ENCODE measurements around the gene PTGES3L.

The PTGES3L gene

DNA sequence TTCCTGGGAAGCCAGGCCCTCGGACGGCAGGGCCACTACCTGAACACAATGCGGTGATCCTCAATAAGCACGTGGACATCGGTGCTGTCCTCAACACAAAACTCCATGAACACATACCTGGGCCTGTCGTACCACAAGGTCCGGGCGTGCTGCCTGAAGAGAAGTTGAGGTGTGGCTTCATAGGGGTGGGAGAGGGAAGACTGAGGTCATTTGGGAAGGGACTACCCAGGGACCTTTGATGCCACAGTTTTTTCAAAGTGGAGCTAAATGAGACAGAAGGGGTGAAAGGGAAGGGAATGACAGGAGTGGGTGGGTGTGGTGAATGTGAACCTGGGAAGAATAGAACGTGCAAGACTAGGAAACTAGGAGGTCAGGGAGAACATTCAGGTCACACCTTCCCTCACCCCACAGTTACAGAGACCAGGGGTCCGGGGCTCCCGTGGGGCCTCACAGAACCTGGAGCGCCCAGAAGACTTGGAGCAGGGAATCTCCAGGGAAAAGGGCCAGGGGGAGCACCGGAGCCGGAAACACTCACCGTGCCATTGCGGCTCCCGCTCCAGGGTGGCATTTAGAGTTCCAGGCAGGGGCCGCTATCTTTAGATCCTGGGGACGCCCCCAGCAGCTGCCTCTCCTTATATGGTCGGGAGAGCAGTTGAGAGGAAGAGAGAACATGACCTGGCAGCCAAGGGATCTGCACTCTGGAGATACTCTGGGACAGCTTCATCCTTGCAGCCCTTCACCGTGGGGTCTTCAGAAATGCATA, at the start of gene PTGES3L:
TSS of gene PTGES3L (minus strand) at position 570 of the 763 bp plus-strand sequence. CDS start at position 543, 27 bp downstream.
- Histone ChIP-seq H4K20me1 (peaks cover 0 to 20% (median 5%) of the 10 kb centered on the region in 11 experiments; a peak in 8 of 22 replicates), H3K9ac (peak within 1 kb of the TSS; percentile 80 to 93 (median 84)), H3K9me3 (replicated peaks in 1 of 11) (no peaks in the 10 kb centered on the region), H3K4me3 (peak within 1 kb of the TSS; percentile 89 to 100 (median 97)), H3K4me2 (peak within 1 kb of the TSS; percentile 89 to 99 (median 95)), H3K27ac (peak within 1 kb of the TSS; percentile 55 to 88 (median 80)), H3K27me3 (no peaks in the 10 kb centered on the region), H3K36me3 (peaks cover 0 to 10% (median 0%) of the 10 kb centered on the region in 11 experiments; a peak in 3 of 22 replicates), H3K4me1 (peaks cover 54 to 71% (median 66%) of the 10 kb centered on the region in 10 experiments)
- no peak for TF ChIP-seq Cebpa-rat (IDR thresholded peaks at IDR 0.05)

DNA sequence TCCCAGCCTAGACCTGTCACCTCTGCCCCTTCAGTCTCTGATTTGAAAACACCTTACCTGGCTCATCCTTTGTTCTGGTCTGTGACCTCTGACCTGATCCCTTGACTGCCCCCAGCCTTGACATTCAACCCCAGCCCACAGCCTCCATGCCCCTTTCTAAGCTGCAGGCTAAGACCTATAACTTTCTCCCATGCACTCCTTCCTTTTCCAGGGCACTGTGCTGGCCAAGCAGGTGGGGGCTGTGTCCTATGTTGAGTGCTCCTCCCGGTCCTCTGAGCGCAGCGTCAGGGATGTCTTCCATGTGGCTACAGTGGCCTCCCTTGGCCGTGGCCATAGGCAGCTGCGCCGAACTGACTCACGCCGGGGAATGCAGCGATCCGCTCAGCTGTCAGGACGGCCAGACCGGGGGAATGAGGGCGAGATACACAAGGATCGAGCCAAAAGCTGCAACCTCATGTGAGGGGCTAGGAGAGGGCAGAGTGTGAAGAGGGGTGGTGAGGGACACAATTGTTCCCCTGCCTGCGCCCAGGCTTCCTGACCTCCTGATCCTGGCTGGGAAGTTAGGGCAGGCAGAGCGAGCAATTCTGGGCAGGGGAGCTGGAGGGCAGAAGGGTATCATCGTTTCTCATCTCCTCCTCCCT, 48.5 kb upstream of the PTGES3L start:
- H3K9ac ChIP-seq: no peak overlapping the region
- no peaks in the 10 kb centered on the region; a peak in 1 of 22 replicates for H4K20me1 ChIP-seq
- H3K36me3 ChIP-seq: no peaks in the 10 kb centered on the region
- no peak for TF ChIP-seq Cebpa-rat (IDR thresholded peaks at IDR 0.05)
- no peak overlapping the region; a peak in 1 of 22 replicates for H3K27ac ChIP-seq
- H3K9me3 ChIP-seq (replicated peaks in 1 of 11): no peaks in the 10 kb centered on the region
- peaks cover 0 to 20% (median 5%) of the 10 kb centered on the region in 11 experiments; a peak in 9 of 22 replicates for H3K27me3 ChIP-seq
- peaks cover 9 to 45% (median 31%) of the 10 kb centered on the region in 10 experiments; a peak in 18 of 20 replicates for H3K4me1 ChIP-seq
- no peak overlapping the region for H3K4me2 ChIP-seq
- H3K4me3 ChIP-seq: no peak overlapping the region

DNA sequence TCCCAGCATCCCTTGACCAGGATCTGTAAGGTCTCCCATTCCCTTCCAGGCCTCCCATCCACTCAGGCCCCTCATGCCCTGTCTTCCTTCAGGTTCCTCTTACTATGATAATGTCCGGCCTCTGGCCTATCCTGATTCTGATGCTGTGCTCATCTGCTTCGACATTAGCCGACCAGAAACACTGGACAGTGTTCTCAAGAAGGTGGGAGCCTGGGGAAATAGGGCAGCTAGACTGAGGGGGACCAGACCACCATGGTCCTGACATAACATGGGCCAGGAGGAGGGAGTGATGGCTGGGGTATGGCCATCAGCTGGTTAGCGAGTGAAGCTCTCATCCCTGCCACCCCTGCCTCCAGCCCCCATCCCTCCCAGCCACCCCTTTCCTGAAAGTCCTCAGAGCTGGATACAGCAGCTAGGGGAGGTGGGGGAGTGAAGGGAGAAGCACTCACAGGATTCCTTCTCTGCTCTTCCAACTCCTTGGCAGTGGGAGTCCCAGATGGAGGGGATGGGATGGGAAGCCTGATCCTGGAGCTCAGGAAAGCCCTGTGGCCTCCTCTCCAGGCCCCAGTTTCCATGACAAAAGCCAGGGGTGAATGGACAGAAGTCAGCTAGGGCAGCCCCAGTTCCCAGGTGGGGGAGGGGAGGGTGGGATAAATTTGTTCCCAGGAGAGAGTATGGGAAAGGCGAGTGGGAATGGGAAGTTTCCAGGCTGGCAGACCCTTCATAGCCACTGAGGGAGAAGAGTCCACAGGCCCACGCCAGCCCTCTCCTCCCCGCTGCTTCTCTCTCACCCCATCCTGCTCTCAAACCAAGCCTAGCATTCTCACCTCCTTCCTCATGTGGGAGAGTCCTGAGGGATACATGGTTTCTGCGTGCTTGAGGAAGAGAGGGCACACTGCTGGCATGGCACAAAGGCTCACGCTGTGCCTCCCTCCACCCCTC, 47.5 kb upstream of the PTGES3L start:
- Histone ChIP-seq H4K20me1 (no peaks in the 10 kb centered on the region; a peak in 1 of 22 replicates), H3K27me3 (peaks cover 0 to 20% (median 5%) of the 10 kb centered on the region in 11 experiments; a peak in 9 of 22 replicates), H3K4me1 (peaks cover 16 to 45% (median 33%) of the 10 kb centered on the region in 10 experiments), H3K27ac (no peak overlapping the region), H3K9me3 (replicated peaks in 1 of 11) (no peaks in the 10 kb centered on the region), H3K36me3 (no peaks in the 10 kb centered on the region), H3K4me2 (peak overlapping the region in 5 of 11 experiments; percentile 71 to 99 (median 97); a peak in 5 of 22 replicates), H3K9ac (no peak overlapping the region), H3K4me3 (no peak overlapping the region)
- no peak for TF ChIP-seq Cebpa-rat (IDR thresholded peaks at IDR 0.05)

- H3K4me1 ChIP-seq: peaks cover 16 to 46% (median 34%) of the 10 kb centered on the region in 10 experiments
- peak overlapping the region in 9 of 11 experiments; percentile 9 to 99 (median 85); a peak in 15 of 22 replicates for H3K4me2 ChIP-seq
- no peaks in the 10 kb centered on the region for H3K36me3 ChIP-seq
- H4K20me1 ChIP-seq: no peaks in the 10 kb centered on the region; a peak in 1 of 22 replicates
- H3K27me3 ChIP-seq: peaks cover 0 to 20% (median 5%) of the 10 kb centered on the region in 11 experiments; a peak in 9 of 22 replicates
- no peak for TF ChIP-seq Cebpa-rat (IDR thresholded peaks at IDR 0.05)
- no peak overlapping the region for H3K4me3 ChIP-seq
- no peak overlapping the region; a peak in 1 of 22 replicates for H3K9ac ChIP-seq
- no peaks in the 10 kb centered on the region for H3K9me3 ChIP-seq (replicated peaks in 1 of 11)
- H3K27ac ChIP-seq: no peak overlapping the region
These were observed 46.7 kb upstream of the PTGES3L start for GRCh38 chr17:43026595-43026994.

DNA sequence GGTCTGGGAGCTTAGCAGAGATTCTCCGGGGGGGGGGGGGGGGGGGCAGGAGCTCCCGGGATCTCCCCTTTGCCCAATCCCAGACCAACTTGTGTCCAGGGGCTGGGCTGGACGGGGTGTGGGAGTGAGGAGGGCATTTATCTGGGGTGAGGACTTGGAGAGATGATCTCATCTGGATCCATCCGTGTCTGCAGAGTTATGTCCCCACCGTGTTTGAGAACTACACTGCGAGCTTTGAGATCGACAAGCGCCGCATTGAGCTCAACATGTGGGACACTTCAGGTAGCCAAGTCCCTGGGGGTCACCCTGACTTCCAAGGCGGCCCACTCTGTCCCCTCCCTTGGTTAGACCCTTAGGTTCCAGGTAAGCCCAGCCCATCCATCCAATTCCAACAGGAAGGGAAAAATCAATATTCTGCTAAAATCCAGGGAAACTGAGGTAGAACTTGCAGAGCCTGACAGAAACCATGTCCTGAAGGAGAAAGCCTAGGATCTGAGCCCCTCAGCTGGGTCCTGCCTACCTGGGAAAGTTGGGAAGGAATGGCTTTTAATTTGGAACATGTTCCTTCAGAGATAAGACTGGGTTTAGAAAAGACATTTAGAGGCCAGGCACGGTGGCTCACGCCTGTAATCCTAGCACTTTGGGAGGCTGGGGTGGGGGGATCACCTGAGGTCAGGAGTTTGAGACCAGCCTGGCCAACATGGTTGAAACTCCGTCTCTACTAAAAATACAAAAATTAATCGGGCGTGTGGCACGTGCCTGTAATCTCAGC, 46.1 kb upstream of the PTGES3L start:
- Histone ChIP-seq H3K9ac (peak overlapping the region in 1 of 11 experiments; percentile 32; a peak in 1 of 22 replicates), H3K4me3 (no peak overlapping the region), H3K4me1 (peaks cover 16 to 49% (median 37%) of the 10 kb centered on the region in 10 experiments), H3K27me3 (peaks cover 0 to 20% (median 5%) of the 10 kb centered on the region in 11 experiments; a peak in 9 of 22 replicates), H3K36me3 (no peaks in the 10 kb centered on the region), H3K4me2 (peak overlapping the region; percentile 0 to 99 (median 74); a peak in 17 of 22 replicates), H3K27ac (no peak overlapping the region), H4K20me1 (peaks cover 0 to 1% (median 0%) of the 10 kb centered on the region in 11 experiments; a peak in 2 of 22 replicates), H3K9me3 (replicated peaks in 1 of 11) (no peaks in the 10 kb centered on the region)
- no peak for TF ChIP-seq Cebpa-rat (IDR thresholded peaks at IDR 0.05)

- H3K4me1 ChIP-seq: peaks cover 19 to 56% (median 44%) of the 10 kb centered on the region in 10 experiments
- peak overlapping the region in 3 of 11 experiments; percentile 11 to 53 (median 32); a peak in 3 of 22 replicates for H3K9ac ChIP-seq
- H3K9me3 ChIP-seq (replicated peaks in 1 of 11): no peaks in the 10 kb centered on the region
- peaks cover 0 to 20% (median 5%) of the 10 kb centered on the region in 11 experiments; a peak in 9 of 22 replicates for H3K27me3 ChIP-seq
- peak overlapping the region in 9 of 11 experiments; percentile 39 to 99 (median 85); a peak in 16 of 22 replicates for H3K4me2 ChIP-seq
- 0 out of 22 replicates have a peak, but pooled peaks cover 0 to 2% (median 0%) of the 10 kb centered on the region in 11 experiments for H3K36me3 ChIP-seq
- TF ChIP-seq Cebpa-rat (IDR thresholded peaks at IDR 0.05): no peak
- H4K20me1 ChIP-seq: peaks cover 0 to 3% (median 0%) of the 10 kb centered on the region in 11 experiments; a peak in 4 of 22 replicates
- H3K27ac ChIP-seq: no peak overlapping the region
- peak overlapping the region in 6 of 10 experiments; percentile 24 to 77 (median 58); a peak in 8 of 20 replicates for H3K4me3 ChIP-seq
These were observed 45.4 kb upstream of the PTGES3L start for GRCh38 chr17:43025290-43025657.

GRCh38 chr17:43024407-43025289, 44.8 kb upstream of the PTGES3L start, which contains the start of gene RND2:
Gene RND2 (plus strand): TSS chr17:43025231. CDS start chr17:43025348, 117 bp downstream.
- TF ChIP-seq Cebpa-rat (IDR thresholded peaks at IDR 0.05): no peak
- peaks cover 25 to 61% (median 47%) of the 10 kb centered on the region in 10 experiments for H3K4me1 ChIP-seq
- peaks cover 0 to 20% (median 5%) of the 10 kb centered on the region in 11 experiments; a peak in 9 of 22 replicates for H3K27me3 ChIP-seq
- peak within 1 kb of the TSS; percentile 85 to 99 (median 98) for H3K4me2 ChIP-seq
- H3K9me3 ChIP-seq (replicated peaks in 1 of 11): no peaks in the 10 kb centered on the region
- H3K27ac ChIP-seq: peak within 1 kb of the TSS; percentile 37 to 72 (median 67); a peak in 20 of 22 replicates
- peaks cover 0 to 9% (median 0%) of the 10 kb centered on the region in 11 experiments; a peak in 6 of 22 replicates for H4K20me1 ChIP-seq
- H3K9ac ChIP-seq: peak within 1 kb of the TSS; percentile 64 to 79 (median 77)
- H3K4me3 ChIP-seq: peak within 1 kb of the TSS; percentile 60 to 77 (median 65)
- H3K36me3 ChIP-seq: peaks cover 0 to 8% (median 0%) of the 10 kb centered on the region in 11 experiments; a peak in 3 of 22 replicates

Data from BLaER1 treated with 17β-estradiol and CSF1 and Interleukin-3, amounts not matched to agents 10 nM and 100 nM (cell line).